NCI-H1092 (cell line): ENCODE data around the gene CNTFR.
A peak's percentile ranks its signal among the peaks of the same experiment; 100 is the strongest.

Source experiments
- DNase-seq: peaks from one replicate; lab custom pipeline; 2025; lab: John Stamatoyannopoulos, UW

The CNTFR gene

DNA sequence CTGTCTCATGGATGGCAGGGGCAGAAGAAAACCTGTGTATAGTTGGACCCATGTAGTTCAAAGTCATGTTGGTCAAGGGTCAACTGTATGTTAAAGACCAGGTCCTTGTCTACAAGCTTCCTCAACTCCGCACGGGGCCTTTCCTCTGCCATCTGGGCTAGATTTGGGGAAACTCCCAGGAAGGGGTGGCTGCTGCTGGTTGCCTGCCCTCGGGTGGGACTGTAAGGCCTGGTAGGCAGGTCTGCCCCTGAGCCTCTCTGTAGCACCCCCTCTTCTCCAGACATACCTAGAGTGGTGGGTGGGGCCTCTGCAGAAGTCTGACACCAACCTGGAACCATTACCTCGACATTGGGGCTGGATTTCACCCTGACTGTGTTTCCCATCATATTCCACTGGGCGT, 82.0 kb downstream of the CNTFR start:
- DNase-seq: no peak

GRCh38 chr9:34506623-34507022, 82.9 kb downstream of the CNTFR start:
- no peak for DNase-seq

GRCh38 chr9:34505370-34506120, 84.0 kb downstream of the CNTFR start:
- DNase-seq: no peak

DNA sequence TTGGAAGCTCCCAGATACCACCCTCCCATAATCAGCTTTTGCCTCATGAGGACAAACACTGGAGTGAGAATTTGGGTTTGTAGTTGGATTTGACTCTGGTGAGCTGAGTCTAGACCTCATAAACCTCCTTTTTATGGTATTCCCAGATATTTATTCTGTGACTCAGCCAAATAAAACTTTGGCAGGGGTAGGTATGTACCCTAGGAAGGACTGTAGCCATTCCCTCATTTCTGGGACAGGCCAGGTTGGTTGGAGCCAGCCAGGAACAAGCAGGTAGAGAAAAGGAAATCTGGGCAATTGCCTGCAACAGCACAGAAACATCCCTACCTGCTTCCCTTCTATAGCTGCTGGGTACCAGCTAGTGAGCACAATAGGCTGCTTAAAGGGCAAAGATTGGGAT, 86.1 kb downstream of the CNTFR start:
- no peak for DNase-seq

- DNase-seq: peak; percentile 61
Measured at GRCh38 chr9:34502891-34503290, 86.6 kb downstream of the CNTFR start.

DNA sequence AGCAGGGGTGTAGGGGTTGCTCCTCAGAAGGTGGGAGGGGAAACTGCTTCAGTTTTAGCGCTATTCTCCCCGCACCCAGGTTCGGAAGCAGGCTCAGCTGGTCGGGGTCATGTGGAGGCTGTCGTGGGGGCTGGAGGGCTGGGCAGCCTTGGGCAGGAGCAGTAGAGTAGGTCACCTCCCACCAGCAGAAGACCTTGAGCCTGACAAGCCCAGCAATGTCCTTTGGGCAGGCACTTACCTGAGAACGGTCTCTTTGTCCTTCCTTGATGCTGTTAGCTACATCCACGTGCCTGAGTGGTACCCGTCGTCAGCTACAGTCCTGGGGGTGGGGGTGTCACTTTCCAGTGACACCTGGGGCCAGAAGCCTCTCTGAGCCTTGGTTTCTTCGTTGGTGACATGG, 87.1 kb downstream of the CNTFR start:
- no peak for DNase-seq

- peak; percentile 96 for DNase-seq
Measured at GRCh38 chr9:34501889-34502425, 87.6 kb downstream of the CNTFR start.
